DMS153 treated with DMSO at 0.1 percent for 48 hours (cell line): ENCODE results near the gene PNPLA7.
"Not testable (repeated sequence)": the region's sequence is repeated elsewhere in the genome, so short reads cannot be mapped to it uniquely, and the experiment has no call there.

Experiments used
- DNase-seq: peaks from one replicate; lab custom pipeline; 2025; ENCODE audit not compliant: unreplicated experiment; lab: John Stamatoyannopoulos, UW

Gene PNPLA7

GRCh38 chr9:137575716-137576411 is 25.7 kb upstream of the PNPLA7 start:
- DNase-seq = no peak

DNA sequence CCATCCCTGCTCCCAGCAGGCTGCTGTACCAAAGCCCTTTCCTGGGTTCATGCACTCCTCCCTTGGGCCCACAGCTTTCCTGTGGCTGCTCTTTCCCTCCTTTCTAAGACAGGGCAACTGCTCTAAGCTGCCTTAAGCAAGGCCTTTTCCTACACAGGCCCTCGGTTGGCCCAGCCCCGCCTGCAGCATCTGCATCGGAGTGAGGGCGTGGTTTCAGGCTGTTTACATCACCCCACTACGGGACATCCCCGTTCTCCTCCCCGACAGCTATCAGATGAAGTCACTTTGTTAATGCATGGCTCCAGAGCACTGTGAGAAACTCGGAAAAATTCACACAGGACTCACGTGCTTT is 25.1 kb upstream of the PNPLA7 start:
- no peak for DNase-seq

GRCh38 chr9:137574192-137574591 is 24.0 kb upstream of the PNPLA7 start:
- DNase-seq = no peak

DNA sequence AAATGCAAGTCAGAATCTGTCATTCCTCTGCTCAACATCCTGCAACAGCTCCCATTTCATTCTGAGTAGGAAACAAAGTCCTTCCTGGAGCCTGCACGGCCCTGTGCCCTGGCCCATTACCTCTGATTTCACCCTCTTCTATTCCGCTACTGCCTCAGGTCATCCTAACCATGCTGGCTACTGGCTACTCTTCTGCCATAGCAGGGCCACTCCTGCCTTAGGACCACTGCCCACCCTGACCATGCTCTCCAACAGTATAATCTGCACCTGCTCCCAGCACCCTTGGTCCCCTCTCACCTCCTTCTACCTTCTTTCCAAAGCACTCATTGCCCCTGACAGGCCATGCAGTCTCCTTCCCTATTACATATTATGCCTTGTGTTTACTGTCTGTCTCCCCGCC is 20.4 kb upstream of the PNPLA7 start:
- DNase-seq = no peak

DNA sequence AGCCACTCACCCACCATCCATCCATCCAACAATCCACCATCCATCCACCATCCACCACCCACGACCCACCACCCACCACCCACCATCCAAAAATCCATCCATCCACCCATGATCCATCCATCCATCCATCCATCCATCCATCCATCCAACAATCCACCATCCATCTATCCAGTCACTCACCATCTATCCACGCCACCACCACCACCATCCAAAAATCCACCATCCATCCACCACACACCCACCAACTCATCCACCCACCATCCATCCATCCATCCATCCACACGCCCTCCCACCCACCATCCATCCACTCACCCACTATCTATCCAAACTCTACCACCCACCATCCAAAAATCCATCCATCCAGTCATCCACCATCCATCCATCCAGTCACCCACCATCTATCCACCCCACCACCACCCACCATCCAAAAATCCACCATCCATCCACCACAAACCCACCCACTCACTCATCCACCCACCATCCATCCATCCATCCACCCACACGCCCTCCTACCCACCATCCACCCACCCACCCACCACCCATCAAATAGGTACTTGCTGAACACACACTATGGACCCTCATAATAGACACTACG is 19.5 kb upstream of the PNPLA7 start:
- DNase-seq = no peak

DNA sequence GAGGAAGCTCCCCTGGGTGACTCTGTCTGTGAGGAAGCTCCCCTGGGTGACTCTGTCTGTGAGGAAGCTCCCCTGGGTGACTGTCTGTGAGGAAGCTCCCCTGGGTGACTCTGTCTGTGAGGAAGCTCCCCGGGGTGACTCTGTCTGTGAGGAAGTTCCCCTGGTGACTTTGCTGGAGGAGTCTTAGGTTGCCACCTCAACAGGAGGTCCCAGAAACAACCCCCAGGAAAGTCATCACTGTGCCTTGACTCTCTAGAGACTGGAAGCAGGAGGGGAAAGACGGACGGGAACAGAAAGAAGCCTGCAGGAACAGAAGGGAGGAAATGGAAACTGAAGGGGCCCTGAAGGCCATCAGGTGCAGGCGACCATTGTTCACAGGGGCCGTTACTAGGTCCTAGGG is 18.2 kb upstream of the PNPLA7 start:
- DNase-seq = not testable (repeated sequence)

- no peak for DNase-seq
Measured at GRCh38 chr9:137564817-137565411, 14.7 kb upstream of the PNPLA7 start.

GRCh38 chr9:137564134-137564533 is 13.9 kb upstream of the PNPLA7 start:
- no peak for DNase-seq

DNA sequence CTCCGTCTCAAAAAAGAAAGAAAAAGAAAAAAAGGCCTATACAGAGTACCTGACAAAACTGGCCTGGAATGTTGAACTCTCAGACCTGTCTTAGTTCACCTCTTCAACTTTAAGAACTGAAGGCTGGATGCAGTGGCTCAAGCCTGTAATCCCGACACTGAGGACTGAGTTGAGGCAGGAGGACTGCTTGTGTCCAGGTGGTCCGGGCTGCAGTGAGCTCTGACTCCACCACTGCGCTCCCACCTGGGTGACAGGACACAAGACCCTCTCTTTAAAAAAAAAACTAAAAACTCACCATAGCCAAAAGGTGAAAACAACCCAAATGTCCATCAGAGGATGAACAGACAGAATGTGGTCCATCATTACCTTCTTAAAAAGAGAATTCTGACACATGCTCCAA is 7.9 kb upstream of the PNPLA7 start:
- DNase-seq = no peak

- no peak for DNase-seq
Measured at GRCh38 chr9:137556069-137556838, 6.1 kb upstream of the PNPLA7 start.

GRCh38 chr9:137555179-137555578 is 5.0 kb upstream of the PNPLA7 start:
- DNase-seq = no peak

- DNase-seq = no peak
Measured at GRCh38 chr9:137554349-137554748, 4.1 kb upstream of the PNPLA7 start.

GRCh38 chr9:137553654-137554053 is 3.5 kb upstream of the PNPLA7 start:
- DNase-seq = not testable (repeated sequence)

GRCh38 chr9:137552022-137552768 is 2.0 kb upstream of the PNPLA7 start:
- DNase-seq = peak; percentile 36

DNA sequence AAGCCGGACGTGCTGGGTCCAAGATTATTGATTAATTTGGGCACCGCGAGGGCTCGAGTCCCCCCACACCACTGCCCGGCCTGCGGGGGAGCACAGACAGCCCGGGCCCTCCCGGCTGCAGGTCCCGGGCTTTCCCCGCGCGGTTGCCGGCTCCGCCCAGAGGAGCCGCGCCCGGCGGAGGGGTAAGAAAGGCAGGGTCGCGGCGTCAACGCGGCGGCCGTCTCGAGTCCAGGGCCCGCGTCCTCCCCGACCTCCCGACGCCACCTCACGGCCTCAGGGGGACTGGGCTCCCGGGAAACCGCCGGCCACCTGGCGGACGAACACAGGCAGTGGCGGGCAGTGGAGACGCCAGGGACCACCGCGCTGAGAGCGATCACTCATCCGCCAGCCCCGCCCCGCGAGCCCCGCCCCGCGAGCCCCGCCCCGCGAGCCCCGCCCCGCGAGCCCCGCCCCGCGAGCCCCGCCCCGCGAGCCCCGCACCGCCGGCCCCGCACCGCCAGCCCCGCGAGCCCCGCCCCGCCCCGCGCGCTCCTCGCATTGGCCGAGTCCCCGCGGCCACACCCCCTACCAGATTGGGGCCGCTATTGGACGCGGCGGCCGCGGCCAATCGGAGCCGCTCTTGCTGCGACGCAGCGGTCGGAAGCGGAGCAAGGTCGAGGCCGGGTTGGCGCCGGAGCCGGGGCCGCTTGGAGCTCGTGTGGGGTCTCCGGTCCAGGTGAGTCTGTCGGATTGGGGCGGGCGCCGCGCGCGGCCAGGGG is 1.2 kb upstream of the PNPLA7 start, which contains the start of gene MRPL41:
TSS of gene MRPL41 (plus strand) at position 616 of the 758 bp plus-strand sequence. CDS start 203 bp downstream, outside the sequence.
- DNase-seq = peak; percentile 66

DNA sequence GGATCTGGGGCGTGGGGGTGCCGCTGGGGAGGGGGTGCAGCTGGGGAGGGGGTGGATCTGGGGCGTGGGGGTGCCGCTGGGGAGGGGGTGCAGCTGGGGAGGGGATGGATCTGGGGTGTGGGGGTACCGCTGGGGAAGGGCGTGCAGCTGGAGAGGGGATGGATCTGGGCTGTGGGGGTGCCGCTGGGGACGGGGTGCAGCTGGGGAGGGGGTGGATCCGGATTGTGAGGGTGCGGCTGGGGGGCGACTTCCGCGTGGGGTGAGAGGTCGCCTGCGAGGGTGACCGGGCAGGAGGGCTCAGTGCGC is 709 bp upstream of the PNPLA7 start:
- DNase-seq = not testable (repeated sequence)

GRCh38 chr9:137547687-137548543 is 2.3 kb downstream of the PNPLA7 start:
- no peak for DNase-seq

- no peak for DNase-seq
Measured at GRCh38 chr9:137545123-137545522, 5.1 kb downstream of the PNPLA7 start.

DNA sequence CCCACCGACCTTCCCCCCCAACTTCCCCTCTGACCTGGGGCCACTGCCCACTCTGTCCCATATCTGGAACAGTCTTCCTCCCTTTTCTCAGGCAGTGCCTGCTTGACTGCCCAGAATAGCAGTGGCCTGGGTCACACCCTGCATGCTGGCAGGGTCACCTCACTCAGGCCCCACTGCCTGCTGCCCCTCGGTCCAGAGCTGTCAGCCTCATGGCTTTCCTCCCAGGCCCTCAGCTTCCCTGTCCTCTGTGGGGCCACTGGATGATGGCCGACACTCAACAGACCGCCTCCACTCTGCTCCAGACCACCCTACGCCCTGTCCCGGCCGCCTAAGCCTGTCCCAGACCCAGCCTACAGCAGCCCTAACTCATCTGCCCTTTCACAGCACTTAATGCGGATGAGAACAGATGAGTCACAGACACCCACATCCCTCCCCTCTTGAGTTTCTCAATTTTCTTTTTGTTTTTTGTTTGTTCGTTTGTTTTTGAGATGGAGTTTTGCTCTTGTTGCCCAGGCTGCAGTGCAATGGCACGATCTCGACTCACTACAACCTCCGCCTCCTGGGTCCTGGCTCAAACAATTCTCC is 5.9 kb downstream of the PNPLA7 start:
- no peak for DNase-seq
